A673 (cell line): Measurements from ENCODE around the gene DDC.

Experiments
- CTCF ChIP-seq: fragments of 300-800, 200-600 bp; sonication (generic); conservative IDR thresholded peaks from 2 replicates; pipeline ENCODE4 v1.5.1; 2017; ENCODE audit warnings: low read depth, mild to moderate bottlenecking, antibody characterized with exemption, low read length, moderate library complexity, mixed read lengths
- EZH2 ChIP-seq: fragments of 200-600 bp; sonication (generic); IDR thresholded peaks from 2 replicates; pipeline ENCODE4 v1.6.1; 2017; ENCODE audit warnings: borderline replicate concordance, low read depth, mild to moderate bottlenecking, mixed read lengths, antibody characterized with exemption, low read length; ENCODE audit not compliant: poor library complexity, severe bottlenecking

- no peak for TF ChIP-seq CTCF
- no peak for TF ChIP-seq EZH2
Measured at GRCh38 chr7:50584386-50584785, 19.2 kb upstream of the DDC start.
